Panc1 (cell line): Measurements from ENCODE around the gene RAB8A.

Experiments
- POLR2AphosphoS5 ChIP-seq: IDR thresholded peaks from 2 replicates; pipeline ENCODE4 v1.6.1; 2012; ENCODE audit warnings: mild to moderate bottlenecking, low read depth, low read length, moderate library complexity
- SIN3A ChIP-seq: IDR thresholded peaks from 2 replicates; pipeline ENCODE4 v1.6.1; 2012; ENCODE audit warnings: low read depth, mild to moderate bottlenecking, low read length, moderate library complexity, borderline replicate concordance; ENCODE audit not compliant: insufficient read depth
- TCF7L2 ChIP-seq: IDR thresholded peaks from 2 replicates; pipeline ENCODE4 v1.6.1; 2011; ENCODE audit warnings: mild to moderate bottlenecking, low read depth, low read length, inconsistent platforms
- TF ChIP-seq, protein P1 (sequence below): fragments of 450-650 bp; IDR thresholded peaks from 2 replicates; pipeline ENCODE4 v1.5.1; 2017; ENCODE audit warnings: mild to moderate bottlenecking

DNA sequence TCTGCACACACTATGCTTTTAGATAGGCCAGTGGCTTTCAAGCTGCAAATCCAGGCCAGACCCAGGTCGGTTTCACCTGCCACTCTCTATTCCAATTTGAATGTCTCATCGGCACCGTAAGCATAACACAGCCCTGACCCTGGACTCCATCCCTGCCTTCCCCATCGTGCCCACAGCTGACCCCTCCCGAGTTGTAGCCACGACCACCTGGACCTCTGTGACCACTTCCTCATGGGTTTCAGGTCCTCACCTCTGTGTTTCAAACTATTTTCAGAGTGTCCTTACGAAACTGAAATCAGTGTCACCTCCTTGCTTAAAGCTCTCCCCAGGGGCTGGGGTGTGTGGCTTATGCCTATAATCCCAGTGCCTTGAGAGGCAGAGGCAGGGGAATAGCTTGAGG lies 22.8 kb downstream of the RAB8A start:
- TF ChIP-seq POLR2AphosphoS5 (no peak), SIN3A (no peak), TCF7L2 (no peak)
- TF ChIP-seq, protein P1, sequence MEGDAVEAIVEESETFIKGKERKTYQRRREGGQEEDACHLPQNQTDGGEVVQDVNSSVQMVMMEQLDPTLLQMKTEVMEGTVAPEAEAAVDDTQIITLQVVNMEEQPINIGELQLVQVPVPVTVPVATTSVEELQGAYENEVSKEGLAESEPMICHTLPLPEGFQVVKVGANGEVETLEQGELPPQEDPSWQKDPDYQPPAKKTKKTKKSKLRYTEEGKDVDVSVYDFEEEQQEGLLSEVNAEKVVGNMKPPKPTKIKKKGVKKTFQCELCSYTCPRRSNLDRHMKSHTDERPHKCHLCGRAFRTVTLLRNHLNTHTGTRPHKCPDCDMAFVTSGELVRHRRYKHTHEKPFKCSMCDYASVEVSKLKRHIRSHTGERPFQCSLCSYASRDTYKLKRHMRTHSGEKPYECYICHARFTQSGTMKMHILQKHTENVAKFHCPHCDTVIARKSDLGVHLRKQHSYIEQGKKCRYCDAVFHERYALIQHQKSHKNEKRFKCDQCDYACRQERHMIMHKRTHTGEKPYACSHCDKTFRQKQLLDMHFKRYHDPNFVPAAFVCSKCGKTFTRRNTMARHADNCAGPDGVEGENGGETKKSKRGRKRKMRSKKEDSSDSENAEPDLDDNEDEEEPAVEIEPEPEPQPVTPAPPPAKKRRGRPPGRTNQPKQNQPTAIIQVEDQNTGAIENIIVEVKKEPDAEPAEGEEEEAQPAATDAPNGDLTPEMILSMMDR: no peak
